Right atrium auricular region (tissue), 2 donors: ENCODE data around the gene LGR6. TPM values are rescaled to one million over a fixed set of nuclear protein-coding genes. Genes with fewer than 3 reads are reported as not detected.

Source experiments
- DNase-seq: peaks from one replicate; pipeline ENCODE4 v3.0.0-alpha.2; 2019; ENCODE audit warnings: low spot score
- H3K27ac ChIP-seq, 2 donors: fragments of 200-600 bp; sonication (generic); 1 replicate in 1 of 2; 2 replicates in 1 of 2; pipeline ENCODE4 v1.5.1; 2016 to 2019
- H3K27me3 ChIP-seq, 2 donors: fragments of 200-600 bp; sonication (generic); one replicate each; pipeline versions ENCODE4 v1.5.1 to v1.6.0; 2017 to 2019
- H3K36me3 ChIP-seq: fragments of 200-600 bp; sonication (generic); one replicate; pipeline ENCODE4 v1.5.1; 2016
- H3K4me1 ChIP-seq, 2 donors: fragments of 200-600 bp; sonication (generic); one replicate each; pipeline versions ENCODE4 v1.5.1 to v1.6.0; 2017 to 2019
- H3K4me3 ChIP-seq, 2 donors: fragments of 200-600 bp; sonication (generic); 1 replicate in 1 of 2; 2 replicates in 1 of 2; pipeline ENCODE4 v1.5.1; 2017 to 2019; ENCODE audit warnings: mild to moderate bottlenecking in 1 of 2, moderate library complexity in 1 of 2
- H3K9me3 ChIP-seq, 2 donors: fragments of 200-600 bp; sonication (generic); one replicate each; pipeline ENCODE4 v1.5.1; 2019
- CTCF ChIP-seq, 2 donors: fragments of 200-600 bp; sonication (generic); IDR thresholded peaks; one replicate each; pipeline ENCODE4 v1.5.1; 2019; ENCODE audit warnings: antibody characterized with exemption in 2 of 2
- total RNA-seq, 2 donors: library from RNA; depleted of rRNA; stranded (reverse); fragments of >200 nt; gene quantifications; one replicate each; pipeline ENCODE4 v1.1.0, GENCODE V29; 2016

LGR6 gene
- total RNA-seq, 2 donors from 2014 or later, result 5.5 to 17.0 TPM

- no peak overlapping the region for H3K27ac ChIP-seq
- no peak overlapping the region for H3K4me3 ChIP-seq
- H3K9me3 ChIP-seq, result no peaks in the 10 kb centered on the region
- no peaks in the 10 kb centered on the region for H3K36me3 ChIP-seq
- no peak for TF ChIP-seq CTCF (IDR thresholded peaks at IDR 0.05)
- H3K27me3 ChIP-seq, result no peaks in the 10 kb centered on the region
- DNase-seq, result no peak
- H3K4me1 ChIP-seq, result peaks cover 0 to 4% of the 10 kb centered on the region in 2 donors
Observed at GRCh38 chr1:202278751-202279150, 85.2 kb downstream of the LGR6 start.

DNA sequence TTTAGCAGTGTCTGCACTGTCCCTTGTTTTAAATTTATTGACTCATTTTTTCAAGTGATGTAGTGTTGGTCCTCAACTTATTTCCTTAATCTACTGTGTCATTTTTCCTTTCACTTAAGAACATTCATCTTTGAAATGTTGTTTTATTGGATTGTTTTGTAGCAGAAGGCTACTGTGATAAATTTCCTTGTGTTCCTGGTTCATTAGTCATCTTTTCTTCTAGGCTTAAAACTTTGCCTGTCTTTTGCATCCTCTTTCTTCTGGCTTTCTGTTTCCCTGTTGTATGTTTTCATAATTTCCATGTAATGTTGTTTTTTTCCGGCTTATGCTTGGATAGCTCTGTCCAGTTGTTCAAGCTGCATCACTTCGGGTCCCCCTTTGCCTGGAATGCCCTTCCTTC, 86.2 kb downstream of the LGR6 start:
- no peaks in the 10 kb centered on the region for H3K27me3 ChIP-seq
- no peaks in the 10 kb centered on the region for H3K9me3 ChIP-seq
- peaks cover 0 to 4% of the 10 kb centered on the region in 2 donors for H3K4me1 ChIP-seq
- no peaks in the 10 kb centered on the region for H3K36me3 ChIP-seq
- no peak for DNase-seq
- H3K4me3 ChIP-seq, result no peak overlapping the region
- TF ChIP-seq CTCF (IDR thresholded peaks at IDR 0.05), result no peak
- no peak overlapping the region for H3K27ac ChIP-seq

DNA sequence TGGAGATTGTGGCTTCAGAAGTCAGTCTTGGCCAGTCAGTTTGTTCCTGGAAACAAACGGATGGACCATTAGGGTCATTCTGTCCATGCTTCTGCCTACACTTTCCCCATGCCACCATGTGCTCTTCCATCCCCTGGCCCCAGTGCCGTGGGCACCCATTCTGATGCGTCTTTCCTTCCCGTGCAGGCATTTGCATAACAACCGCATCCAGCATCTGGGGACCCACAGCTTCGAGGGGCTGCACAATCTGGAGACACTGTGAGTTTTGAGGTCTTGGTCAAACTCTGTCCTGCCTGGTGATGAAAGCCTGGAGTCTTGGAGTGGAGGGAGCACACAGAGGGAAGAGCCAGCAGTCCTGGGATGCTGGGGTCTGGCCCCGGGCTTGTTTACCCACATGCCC, 87.0 kb downstream of the LGR6 start:
- no peaks in the 10 kb centered on the region for H3K36me3 ChIP-seq
- H3K27me3 ChIP-seq, result no peaks in the 10 kb centered on the region
- TF ChIP-seq CTCF (IDR thresholded peaks at IDR 0.05), result no peak
- no peak for DNase-seq
- H3K4me3 ChIP-seq, result no peak overlapping the region
- no peak overlapping the region for H3K27ac ChIP-seq
- peaks cover 0 to 4% of the 10 kb centered on the region in 2 donors for H3K4me1 ChIP-seq
- no peaks in the 10 kb centered on the region for H3K9me3 ChIP-seq

- no peak overlapping the region for H3K4me3 ChIP-seq
- peaks cover 0 to 10% of the 10 kb centered on the region in 2 donors for H3K4me1 ChIP-seq
- no peak for TF ChIP-seq CTCF (IDR thresholded peaks at IDR 0.05)
- no peaks in the 10 kb centered on the region for H3K27me3 ChIP-seq
- no peaks in the 10 kb centered on the region for H3K9me3 ChIP-seq
- H3K27ac ChIP-seq, result no peak overlapping the region
- H3K36me3 ChIP-seq, result no peaks in the 10 kb centered on the region
- DNase-seq, result no peak
Observed at GRCh38 chr1:202281316-202282024, 87.9 kb downstream of the LGR6 start.

GRCh38 chr1:202282025-202282371, 88.4 kb downstream of the LGR6 start:
- H3K27me3 ChIP-seq, result no peaks in the 10 kb centered on the region
- no peak overlapping the region for H3K27ac ChIP-seq
- H3K4me3 ChIP-seq, result no peak overlapping the region
- H3K36me3 ChIP-seq, result no peaks in the 10 kb centered on the region
- no peak for DNase-seq
- no peaks in the 10 kb centered on the region for H3K9me3 ChIP-seq
- H3K4me1 ChIP-seq, result peaks cover 0 to 15% of the 10 kb centered on the region in 2 donors
- no peak for TF ChIP-seq CTCF (IDR thresholded peaks at IDR 0.05)
